ENCODE results near the gene BAHCC1.

GRCh38 chr17:81468770-81469121, 73.5 kb downstream of the BAHCC1 start:
- TF ChIP-seq CTCF (IDR thresholded peaks at IDR 0.05) (no peak), POLR2A (IDR thresholded peaks at IDR 0.05) (no peak)
